SK-N-SH treated with all-trans-retinoic acid at 6 μM for 48 hours (cell line): ENCODE data around the gene RNH1.

Experiments used
- ARNTL ChIP-seq: fragments of 450-650 bp; formaldehyde crosslinking; IDR thresholded peaks from 2 replicates; pipeline ENCODE4 v1.5.0; 2020; ENCODE audit warnings: low read depth, mild to moderate bottlenecking, moderate library complexity, borderline replicate concordance
- BACH2 ChIP-seq: fragments of 250-450 bp; sonication (Bioruptor Pico); IDR thresholded peaks from 2 replicates; pipeline ENCODE4 v1.9.0; 2021; ENCODE audit warnings: mild to moderate bottlenecking, borderline replicate concordance
- CREB5 ChIP-seq: fragments of 250-450 bp; sonication (Bioruptor Pico); IDR thresholded peaks from 2 replicates; pipeline ENCODE4 v1.5.1; 2020; ENCODE audit warnings: low read depth, mild to moderate bottlenecking, moderate library complexity
- ISL1 ChIP-seq: fragments of 250-450 bp; sonication (Bioruptor Pico); IDR thresholded peaks from 2 replicates; pipeline ENCODE4 v2.1.2; 2022; ENCODE audit warnings: mild to moderate bottlenecking, moderate library complexity
- PATZ1 ChIP-seq: fragments of 250-450 bp; sonication (Bioruptor Pico); IDR thresholded peaks from 2 replicates; pipeline ENCODE4 v1.8.0; 2020; ENCODE audit warnings: mild to moderate bottlenecking, moderate library complexity, borderline replicate concordance
- POU6F1 ChIP-seq: fragments of 250-450 bp; sonication (Bioruptor Pico); IDR thresholded peaks from 2 replicates; pipeline ENCODE4 v1.8.0; 2021; ENCODE audit warnings: low read depth, mild to moderate bottlenecking, moderate library complexity, borderline replicate concordance
- PPARA ChIP-seq: fragments of 250-450 bp; sonication (Bioruptor Pico); IDR thresholded peaks from 2 replicates; pipeline ENCODE4 v1.5.0; 2020; ENCODE audit warnings: mild to moderate bottlenecking, borderline replicate concordance
- RARB ChIP-seq: fragments of 250-450 bp; sonication (Bioruptor Pico); IDR thresholded peaks from 2 replicates; pipeline ENCODE4 v1.8.0; 2021; ENCODE audit warnings: mild to moderate bottlenecking, moderate library complexity
- ZC3H10 ChIP-seq: fragments of 250-450 bp; sonication (Bioruptor Pico); IDR thresholded peaks from 2 replicates; pipeline ENCODE4 v1.5.1; 2021; ENCODE audit warnings: mild to moderate bottlenecking, moderate library complexity
- ZFP3 ChIP-seq: fragments of 250-450 bp; sonication (Bioruptor Pico); IDR thresholded peaks from 2 replicates; pipeline ENCODE4 v1.5.0; 2020; ENCODE audit warnings: mild to moderate bottlenecking, moderate library complexity
- ZNF565 ChIP-seq: fragments of 450-650 bp; formaldehyde crosslinking; conservative IDR thresholded peaks from 2 replicates; pipeline ENCODE4 v1.5.0; 2020; ENCODE audit warnings: low read depth, mild to moderate bottlenecking, moderate library complexity
- ZNF70 ChIP-seq: fragments of 450-650 bp; formaldehyde crosslinking; IDR thresholded peaks from 2 replicates; pipeline ENCODE4 v1.5.0; 2020; ENCODE audit warnings: mild to moderate bottlenecking, moderate library complexity

- TF ChIP-seq ZNF70 (CRISPR knock-in tag) (no peak), ARNTL (no peak), CREB5 (CRISPR knock-in tag) (no peak), RARB (no peak), ZFP3 (no peak), PPARA (no peak), ISL1 (CRISPR knock-in tag) (no peak), ZC3H10 (no peak), ZNF565 (CRISPR knock-in tag) (no peak), PATZ1 (CRISPR knock-in tag) (no peak), POU6F1 (CRISPR knock-in tag) (no peak), BACH2 (CRISPR knock-in tag) (no peak)
Measured at GRCh38 chr11:554428-555226, 47.6 kb upstream of the RNH1 start.
